A549 (cell line): ENCODE data around the gene BBS10.

Experiments used
- FOSL2 ChIP-seq, 2 experiments: fragments of 450-650 bp in 1 of 2; fragments of >200 bp in 1 of 2; sonication (Bioruptor Twin) in 1 of 2; formaldehyde crosslinking; IDR thresholded peaks; 2 replicates each; pipeline versions ENCODE4 v1.5.0 to v1.6.1; 2016 to 2020; ENCODE audit warnings: mild to moderate bottlenecking in 1 of 2, moderate library complexity in 1 of 2
- NR3C1 ChIP-seq: fragments of >200 bp; sonication (Bioruptor Twin); formaldehyde crosslinking; IDR thresholded peaks from 3 replicates; pipeline ENCODE4 v1.6.1; 2017
- POLR2A ChIP-seq: IDR thresholded peaks from 2 replicates; pipeline ENCODE4 v1.6.1; 2012; ENCODE audit warnings: mild to moderate bottlenecking, low read length
- RAD21 ChIP-seq, 2 experiments: fragments of >200 bp in 1 of 2; sonication (Bioruptor Twin) in 1 of 2; formaldehyde crosslinking in 1 of 2; IDR thresholded peaks in 1 of 2; conservative IDR thresholded peaks in 1 of 2; 2 replicates in 1 of 2; 3 replicates in 1 of 2; pipeline ENCODE4 v1.6.1; 2012 to 2018; ENCODE audit warnings: inconsistent platforms in 1 of 2

DNA sequence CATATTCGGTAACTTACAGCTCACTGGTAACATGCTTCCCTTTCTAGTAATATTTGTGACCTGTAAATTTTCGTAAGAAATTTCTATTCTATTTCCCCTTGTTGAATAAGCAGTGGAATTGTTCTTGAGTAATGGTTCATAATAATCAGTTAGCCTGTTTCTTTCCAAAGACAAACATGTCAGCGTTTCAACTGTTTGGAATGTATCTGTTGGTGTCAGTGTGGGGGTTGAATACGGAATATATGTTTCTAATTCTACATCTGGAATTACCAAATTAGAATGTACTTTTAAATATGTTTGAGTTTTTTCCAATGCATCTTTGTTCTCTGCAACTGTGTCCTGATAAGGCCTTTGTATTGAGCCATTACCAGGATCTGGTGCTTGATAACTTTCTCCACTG, 2.0 kb downstream of the BBS10 start:
- no peak for TF ChIP-seq FOSL2 (IDR thresholded peaks at IDR 0.05)
- TF ChIP-seq FOSL2 (CRISPR knock-in tag; IDR thresholded peaks at IDR 0.05), result no peak
- no peak for TF ChIP-seq NR3C1
- TF ChIP-seq RAD21 (conservative IDR thresholded peaks at IDR 0.05 in 1 of 2, IDR thresholded peaks at IDR 0.05 in 1 of 2), result no peak
- TF ChIP-seq POLR2A, result no peak
